Measurements from ENCODE around the gene CTDSPL2. TPM values are rescaled to one million over a fixed set of nuclear protein-coding genes. Genes with fewer than 3 reads are reported as not detected.
"Not testable (repeated sequence)": the region's sequence is repeated elsewhere in the genome, so short reads cannot be mapped to it uniquely, and the experiment has no call there.

CTDSPL2 gene
- polyA plus RNA-seq, 1 donor from 2014 or later, result 78.1 TPM

DNA sequence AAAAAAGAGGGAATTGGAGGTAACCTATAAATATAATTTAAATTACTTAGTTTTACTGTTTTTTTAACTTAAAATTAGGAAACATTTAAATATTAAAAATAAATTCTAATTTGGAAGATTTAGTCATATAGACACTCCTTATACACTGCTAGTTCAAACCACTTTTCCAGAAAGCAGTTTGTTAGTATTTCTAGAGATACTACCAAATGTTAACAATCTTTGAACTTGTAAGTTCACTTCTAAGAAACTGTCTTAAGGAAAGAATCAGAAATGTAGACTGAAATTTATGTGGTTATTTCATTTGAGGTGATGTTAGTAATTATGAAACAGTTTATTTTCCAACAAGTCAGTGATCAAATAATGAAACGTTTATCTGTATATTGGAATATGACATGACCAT lies 22.7 kb downstream of the CTDSPL2 start:
- Histone ChIP-seq H4K20me1 (ENCODE audit: insufficient read depth) (no peaks in the 10 kb centered on the region), H3K9ac (ENCODE audit: low read length) (no peak overlapping the region), H3K27ac (ENCODE audit: low read length) (no peak overlapping the region), H3K36me3 (ENCODE audit: insufficient read depth, low read length) (no peaks in the 10 kb centered on the region), H3K9me3 (ENCODE audit: low read length) (no peaks in the 10 kb centered on the region), H3K4me3 (ENCODE audit: low read length) (no peak overlapping the region), H3K79me2 (replicated peaks; ENCODE audit: insufficient read depth, low read length) (peaks cover 61% of the 10 kb centered on the region), H3K4me2 (ENCODE audit: low read length) (no peak overlapping the region), H3F3A (ENCODE audit: insufficient read depth, low read length, poor library complexity, severe bottlenecking) (no peaks in the 10 kb centered on the region), H3K27me3 (ENCODE audit: insufficient read depth, low read depth, low read length) (no peaks in the 10 kb centered on the region), H2AFZ (ENCODE audit: low read depth, low read length) (no peak overlapping the region), H3K9me2 (ENCODE audit: insufficient read depth, low read length) (no peaks in the 10 kb centered on the region)
- TF ChIP-seq SMC3 (conservative IDR thresholded peaks at IDR 0.05; ENCODE audit: poor library complexity), result no peak
- no peak for TF ChIP-seq POLR2AphosphoS5 (IDR thresholded peaks at IDR 0.05)
- TF ChIP-seq, protein P1, sequence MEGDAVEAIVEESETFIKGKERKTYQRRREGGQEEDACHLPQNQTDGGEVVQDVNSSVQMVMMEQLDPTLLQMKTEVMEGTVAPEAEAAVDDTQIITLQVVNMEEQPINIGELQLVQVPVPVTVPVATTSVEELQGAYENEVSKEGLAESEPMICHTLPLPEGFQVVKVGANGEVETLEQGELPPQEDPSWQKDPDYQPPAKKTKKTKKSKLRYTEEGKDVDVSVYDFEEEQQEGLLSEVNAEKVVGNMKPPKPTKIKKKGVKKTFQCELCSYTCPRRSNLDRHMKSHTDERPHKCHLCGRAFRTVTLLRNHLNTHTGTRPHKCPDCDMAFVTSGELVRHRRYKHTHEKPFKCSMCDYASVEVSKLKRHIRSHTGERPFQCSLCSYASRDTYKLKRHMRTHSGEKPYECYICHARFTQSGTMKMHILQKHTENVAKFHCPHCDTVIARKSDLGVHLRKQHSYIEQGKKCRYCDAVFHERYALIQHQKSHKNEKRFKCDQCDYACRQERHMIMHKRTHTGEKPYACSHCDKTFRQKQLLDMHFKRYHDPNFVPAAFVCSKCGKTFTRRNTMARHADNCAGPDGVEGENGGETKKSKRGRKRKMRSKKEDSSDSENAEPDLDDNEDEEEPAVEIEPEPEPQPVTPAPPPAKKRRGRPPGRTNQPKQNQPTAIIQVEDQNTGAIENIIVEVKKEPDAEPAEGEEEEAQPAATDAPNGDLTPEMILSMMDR (IDR thresholded peaks at IDR 0.05; ENCODE audit: poor library complexity, severe bottlenecking), result no peak
- no peak for TF ChIP-seq MXI1 (conservative IDR thresholded peaks at IDR 0.05; ENCODE audit: poor library complexity, severe bottlenecking)
- TF ChIP-seq EP300 (conservative IDR thresholded peaks at IDR 0.05; ENCODE audit: poor library complexity, severe bottlenecking), result no peak
- TF ChIP-seq RAD21 (conservative IDR thresholded peaks at IDR 0.05), result no peak
- TF ChIP-seq EZH2 (IDR thresholded peaks at IDR 0.05; ENCODE audit: borderline replicate concordance, insufficient read depth, low read length, poor library complexity, severe bottlenecking), result no peak
- TF ChIP-seq TAF1 (IDR thresholded peaks at IDR 0.05; ENCODE audit: low read depth), result no peak
- TF ChIP-seq, protein P2, sequence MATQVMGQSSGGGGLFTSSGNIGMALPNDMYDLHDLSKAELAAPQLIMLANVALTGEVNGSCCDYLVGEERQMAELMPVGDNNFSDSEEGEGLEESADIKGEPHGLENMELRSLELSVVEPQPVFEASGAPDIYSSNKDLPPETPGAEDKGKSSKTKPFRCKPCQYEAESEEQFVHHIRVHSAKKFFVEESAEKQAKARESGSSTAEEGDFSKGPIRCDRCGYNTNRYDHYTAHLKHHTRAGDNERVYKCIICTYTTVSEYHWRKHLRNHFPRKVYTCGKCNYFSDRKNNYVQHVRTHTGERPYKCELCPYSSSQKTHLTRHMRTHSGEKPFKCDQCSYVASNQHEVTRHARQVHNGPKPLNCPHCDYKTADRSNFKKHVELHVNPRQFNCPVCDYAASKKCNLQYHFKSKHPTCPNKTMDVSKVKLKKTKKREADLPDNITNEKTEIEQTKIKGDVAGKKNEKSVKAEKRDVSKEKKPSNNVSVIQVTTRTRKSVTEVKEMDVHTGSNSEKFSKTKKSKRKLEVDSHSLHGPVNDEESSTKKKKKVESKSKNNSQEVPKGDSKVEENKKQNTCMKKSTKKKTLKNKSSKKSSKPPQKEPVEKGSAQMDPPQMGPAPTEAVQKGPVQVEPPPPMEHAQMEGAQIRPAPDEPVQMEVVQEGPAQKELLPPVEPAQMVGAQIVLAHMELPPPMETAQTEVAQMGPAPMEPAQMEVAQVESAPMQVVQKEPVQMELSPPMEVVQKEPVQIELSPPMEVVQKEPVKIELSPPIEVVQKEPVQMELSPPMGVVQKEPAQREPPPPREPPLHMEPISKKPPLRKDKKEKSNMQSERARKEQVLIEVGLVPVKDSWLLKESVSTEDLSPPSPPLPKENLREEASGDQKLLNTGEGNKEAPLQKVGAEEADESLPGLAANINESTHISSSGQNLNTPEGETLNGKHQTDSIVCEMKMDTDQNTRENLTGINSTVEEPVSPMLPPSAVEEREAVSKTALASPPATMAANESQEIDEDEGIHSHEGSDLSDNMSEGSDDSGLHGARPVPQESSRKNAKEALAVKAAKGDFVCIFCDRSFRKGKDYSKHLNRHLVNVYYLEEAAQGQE (IDR thresholded peaks at IDR 0.05; ENCODE audit: borderline replicate concordance), result no peak

DNA sequence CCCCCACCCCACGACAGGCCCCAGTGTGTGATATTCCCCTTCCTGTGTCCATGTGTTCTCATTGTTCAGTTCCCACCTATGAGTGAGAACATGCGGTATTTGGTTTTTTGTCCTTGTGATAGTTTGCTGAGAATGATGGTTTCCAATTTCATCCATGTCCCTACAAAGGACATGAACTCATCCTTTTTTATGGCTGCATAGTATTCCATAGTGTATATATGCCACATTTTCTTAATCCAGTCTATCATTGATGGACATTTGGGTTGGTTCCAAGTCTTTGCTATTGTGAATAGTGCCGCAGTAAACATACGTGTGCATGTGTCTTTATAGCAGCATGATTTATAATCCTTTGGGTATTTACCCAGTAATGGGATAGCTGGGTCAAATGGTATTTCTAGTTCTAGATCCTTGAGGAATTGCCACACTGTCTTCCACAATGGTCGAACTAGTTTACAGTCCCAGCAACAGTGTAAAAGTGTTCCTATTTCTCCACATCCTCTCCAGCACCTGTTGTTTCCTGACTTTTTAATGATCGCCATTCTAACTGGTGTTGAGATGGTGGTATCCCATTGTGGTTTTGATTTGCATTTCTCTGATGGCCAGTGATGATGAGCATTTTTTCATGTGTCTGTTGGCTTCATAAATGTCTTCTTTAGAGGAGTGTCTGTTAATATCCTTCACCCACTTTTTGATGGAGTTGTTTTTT lies 26.3 kb downstream of the CTDSPL2 start:
- H3K9me2 ChIP-seq (ENCODE audit: insufficient read depth, low read length), result not testable (repeated sequence)

More for the DNA sequence above, 26.3 kb downstream of the CTDSPL2 start:
- not testable (repeated sequence) for H3F3A ChIP-seq (ENCODE audit: insufficient read depth, low read length, poor library complexity, severe bottlenecking); H3K27ac ChIP-seq (ENCODE audit: low read length); H2AFZ ChIP-seq (ENCODE audit: low read depth, low read length); H3K27me3 ChIP-seq (ENCODE audit: insufficient read depth, low read depth, low read length); H3K9ac ChIP-seq (ENCODE audit: low read length); H3K4me2 ChIP-seq (ENCODE audit: low read length); H4K20me1 ChIP-seq (ENCODE audit: insufficient read depth); H3K4me3 ChIP-seq (ENCODE audit: low read length); H3K9me3 ChIP-seq (ENCODE audit: low read length); H3K36me3 ChIP-seq (ENCODE audit: insufficient read depth, low read length)
- H3K79me2 ChIP-seq (replicated peaks; ENCODE audit: insufficient read depth, low read length), result peaks cover 52% of the 10 kb centered on the region

Data from neural cell (in vitro differentiated cells).